Measurements from ENCODE around the gene JAKMIP1. TPM values are rescaled to one million over a fixed set of nuclear protein-coding genes. Genes with fewer than 3 reads are reported as not detected.

Gene JAKMIP1
- total RNA-seq, 1 experiment from 2014 or later, result not detected

- H3K4me1 ChIP-seq (ENCODE audit: control insufficient read depth, insufficient read depth, low read length), result no peaks in the 10 kb centered on the region
- ChIA-PET POLR2A (no interaction called here), CTCF (no interaction called here)
- BruUV-seq (replicated peaks), result no TSS peak
- no peaks in the 10 kb centered on the region for H3K36me3 ChIP-seq (ENCODE audit: control insufficient read depth, insufficient read depth, low read length)
- H3K4me3 ChIP-seq (ENCODE audit: low read depth in 2 of 2, low read length in 2 of 2), result no peak overlapping the region
- intact Hi-C loops (cut with micrococcal nuclease; ENCODE audit: unreplicated experiment), result no loop called here
- no peak overlapping the region for H3K27ac ChIP-seq (ENCODE audit: low read length)
- in situ Hi-C loops (cut with HindIII; ENCODE audit: low pct_unique_long_range_greater_than_20kb, low sequenced_read_pairs), result no loop called here
- no peak for TF ChIP-seq POLR2AphosphoS5 (IDR thresholded peaks at IDR 0.05; ENCODE audit: low read depth, low read length)
- no peak for TF ChIP-seq REST (IDR thresholded peaks at IDR 0.05; ENCODE audit: insufficient read depth in 1 of 2, low read depth in 2 of 2, low read length in 1 of 2)
- TF ChIP-seq SIN3A (IDR thresholded peaks at IDR 0.05; ENCODE audit: borderline replicate concordance, insufficient read depth, low read depth, low read length), result no peak
- TF ChIP-seq CTCF (IDR thresholded peaks at IDR 0.05), result no peak
- TF ChIP-seq TCF7L2 (IDR thresholded peaks at IDR 0.05; ENCODE audit: low read depth, low read length), result no peak
- DNase-seq (ENCODE audit: low read depth, low spot score), result no peak
- no peaks in the 10 kb centered on the region for H3K9me3 ChIP-seq (ENCODE audit: control insufficient read depth, insufficient read depth, low read depth, low read length)
- ATAC-seq, result no peak
- no peaks in the 10 kb centered on the region for H3K27me3 ChIP-seq (ENCODE audit: control insufficient read depth, insufficient read depth, low read length)
These were observed 73.2 kb downstream of the JAKMIP1 start for GRCh38 chr4:6126971-6127745.

- Histone ChIP-seq H3K36me3 (ENCODE audit: control insufficient read depth, insufficient read depth, low read length) (no peaks in the 10 kb centered on the region), H3K4me3 (ENCODE audit: low read depth in 2 of 2, low read length in 2 of 2) (no peak overlapping the region), H3K27me3 (ENCODE audit: control insufficient read depth, insufficient read depth, low read length) (no peaks in the 10 kb centered on the region), H3K4me1 (ENCODE audit: control insufficient read depth, insufficient read depth, low read length) (no peaks in the 10 kb centered on the region), H3K27ac (ENCODE audit: low read length) (no peak overlapping the region), H3K9me3 (ENCODE audit: control insufficient read depth, insufficient read depth, low read depth, low read length) (no peaks in the 10 kb centered on the region)
- no peak for TF ChIP-seq REST (IDR thresholded peaks at IDR 0.05; ENCODE audit: insufficient read depth in 1 of 2, low read depth in 2 of 2, low read length in 1 of 2)
- TF ChIP-seq TCF7L2 (IDR thresholded peaks at IDR 0.05; ENCODE audit: low read depth, low read length), result no peak
- TF ChIP-seq SIN3A (IDR thresholded peaks at IDR 0.05; ENCODE audit: borderline replicate concordance, insufficient read depth, low read depth, low read length), result no peak
- POLR2A ChIA-PET, result no interaction called here
- CTCF ChIA-PET, result no interaction called here
- BruUV-seq (replicated peaks), result no TSS peak
- no peak for ATAC-seq
- intact Hi-C loops (cut with micrococcal nuclease; ENCODE audit: unreplicated experiment) (no loop called here), in situ Hi-C loops (cut with HindIII; ENCODE audit: low pct_unique_long_range_greater_than_20kb, low sequenced_read_pairs) (no loop called here)
- DNase-seq (ENCODE audit: low read depth, low spot score), result no peak
These were observed 75.2 kb downstream of the JAKMIP1 start for GRCh38 chr4:6125103-6125651.
